Forelimb muscle (tissue), 1 donor: ENCODE results near the gene HIF3A. TPM values are rescaled to one million over a fixed set of nuclear protein-coding genes. Genes with fewer than 3 reads are reported as not detected.
A peak's percentile ranks its signal among the peaks of the same experiment; 100 is the strongest.

Experiments
- DNase-seq: peaks from one replicate; pipeline ENCODE4 v3.0.0-alpha.2; 2013; ENCODE audit warnings: low read depth
- polyA plus RNA-seq: library from polyadenylated mRNA; unstranded; fragments of 120-200 nt; gene quantifications from one replicate; pipeline ENCODE4 v1.2.1, GENCODE V29; 2013; ENCODE audit not compliant: insufficient read length

The HIF3A gene
- polyA plus RNA-seq, 1 donor: 330 TPM

- DNase-seq: no peak
Measured at GRCh38 chr19:46326608-46327007, 29.8 kb downstream of the HIF3A start.

DNA sequence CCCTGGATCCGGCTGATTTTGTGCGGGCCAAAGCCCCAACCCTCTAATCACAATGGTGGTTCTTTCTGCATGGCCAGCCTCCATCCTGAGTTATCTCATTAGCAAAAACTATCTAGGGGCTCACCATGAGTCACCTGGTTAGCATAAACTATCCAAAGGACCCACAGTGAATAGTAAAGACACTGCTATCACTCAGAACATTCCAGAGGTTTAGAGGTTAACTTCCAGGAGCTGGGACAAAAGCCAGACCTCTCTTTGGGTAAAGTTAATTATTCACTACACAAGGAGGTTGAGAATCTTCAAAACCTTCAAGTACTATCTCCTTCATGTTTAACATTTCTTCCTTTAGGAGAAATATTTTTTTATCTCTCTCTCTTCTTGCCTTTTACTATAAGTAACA, 31.2 kb downstream of the HIF3A start:
- DNase-seq: no peak

- DNase-seq: no peak
Measured at GRCh38 chr19:46330319-46330918, 33.6 kb downstream of the HIF3A start.

DNA sequence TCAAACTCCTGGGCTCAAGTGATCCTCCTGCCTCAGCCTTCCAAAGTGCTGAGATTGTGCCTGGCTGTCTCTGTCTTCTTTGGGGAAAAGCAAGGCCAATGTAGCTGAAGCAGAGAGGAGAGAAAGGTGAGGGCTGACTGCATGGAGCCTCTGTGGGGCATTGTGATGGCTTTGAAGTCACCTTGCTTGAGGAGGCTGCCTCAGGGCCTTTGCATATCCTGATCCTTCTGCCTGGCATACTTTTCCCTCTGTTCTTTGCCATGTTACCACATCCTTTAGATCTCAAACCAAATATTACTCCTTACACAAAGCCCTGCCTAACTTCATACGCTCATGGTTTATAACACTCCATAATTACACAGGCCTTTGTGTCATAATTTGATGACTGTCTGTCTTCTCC, 40.6 kb downstream of the HIF3A start:
- no peak for DNase-seq

DNA sequence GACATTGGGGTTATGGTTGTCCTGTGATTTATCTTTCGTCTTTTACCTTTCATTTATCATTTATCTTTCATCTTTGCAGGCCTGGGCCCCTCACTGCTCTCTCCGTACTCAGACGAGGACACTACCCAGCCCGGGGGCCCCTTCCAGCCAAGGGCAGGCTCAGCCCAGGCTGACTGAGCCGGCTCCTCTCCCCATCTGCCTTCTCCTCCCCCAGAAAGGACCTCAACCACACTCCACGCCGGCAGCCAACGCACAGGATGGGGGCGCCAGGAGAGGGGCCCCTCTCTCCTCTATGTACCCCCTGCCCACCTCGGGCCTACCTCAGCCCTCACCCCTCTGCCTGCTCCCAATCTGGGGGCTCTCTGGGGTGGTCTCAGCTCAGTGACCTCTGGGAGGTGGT, 42.6 kb downstream of the HIF3A start:
- DNase-seq: no peak

DNA sequence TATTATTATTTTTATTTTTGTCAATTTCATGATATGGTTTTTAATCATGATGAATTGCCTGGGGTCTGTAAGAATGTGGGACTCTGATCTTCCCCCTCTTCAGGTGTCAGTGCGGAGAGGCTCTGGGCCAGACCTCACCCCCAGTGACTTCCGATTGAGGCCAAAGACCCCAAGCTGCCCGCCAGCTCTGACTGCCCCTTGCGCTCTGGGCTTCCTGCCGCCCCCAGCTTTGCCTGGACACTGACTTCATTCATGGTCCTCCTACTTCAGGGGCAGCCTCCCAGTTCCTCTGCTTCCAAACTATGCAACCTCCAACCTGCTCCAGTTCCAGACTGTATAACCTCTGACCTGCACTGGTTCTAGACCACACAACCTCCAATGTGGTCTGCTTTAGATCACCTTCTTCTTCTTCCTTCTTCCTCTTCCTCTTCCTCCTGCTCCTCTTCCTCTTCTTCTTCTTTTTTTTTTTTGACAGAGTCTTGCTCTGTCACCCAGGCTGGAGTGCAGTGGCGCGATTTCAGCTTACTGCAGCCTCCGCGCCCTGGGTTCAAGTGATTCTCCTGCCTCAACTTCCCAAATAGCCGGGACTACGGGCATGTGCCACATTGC, 43.3 kb downstream of the HIF3A start:
- no peak for DNase-seq

DNA sequence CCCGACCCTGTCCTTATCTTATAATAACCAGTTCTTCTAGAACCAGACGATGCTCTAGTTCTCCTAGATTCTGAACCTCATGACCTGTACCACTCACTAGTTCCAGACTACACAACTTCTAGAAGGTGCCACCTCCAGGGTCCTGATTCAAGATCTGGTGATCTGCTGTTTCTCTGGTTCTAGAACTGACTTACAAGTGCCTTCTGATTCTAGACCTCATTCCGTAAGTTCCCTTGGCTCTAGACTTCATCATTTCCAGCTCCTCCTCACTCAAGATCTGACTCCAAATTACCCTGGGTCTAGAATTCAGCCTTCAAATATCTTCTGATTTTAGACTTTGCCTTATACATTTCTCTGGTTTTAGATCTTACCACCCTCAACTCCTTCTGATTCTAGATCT, 45.1 kb downstream of the HIF3A start:
- no peak for DNase-seq

GRCh38 chr19:46344363-46344762, 47.5 kb downstream of the HIF3A start:
- no peak for DNase-seq

GRCh38 chr19:46345157-46345556, 48.3 kb downstream of the HIF3A start:
- DNase-seq: no peak

DNA sequence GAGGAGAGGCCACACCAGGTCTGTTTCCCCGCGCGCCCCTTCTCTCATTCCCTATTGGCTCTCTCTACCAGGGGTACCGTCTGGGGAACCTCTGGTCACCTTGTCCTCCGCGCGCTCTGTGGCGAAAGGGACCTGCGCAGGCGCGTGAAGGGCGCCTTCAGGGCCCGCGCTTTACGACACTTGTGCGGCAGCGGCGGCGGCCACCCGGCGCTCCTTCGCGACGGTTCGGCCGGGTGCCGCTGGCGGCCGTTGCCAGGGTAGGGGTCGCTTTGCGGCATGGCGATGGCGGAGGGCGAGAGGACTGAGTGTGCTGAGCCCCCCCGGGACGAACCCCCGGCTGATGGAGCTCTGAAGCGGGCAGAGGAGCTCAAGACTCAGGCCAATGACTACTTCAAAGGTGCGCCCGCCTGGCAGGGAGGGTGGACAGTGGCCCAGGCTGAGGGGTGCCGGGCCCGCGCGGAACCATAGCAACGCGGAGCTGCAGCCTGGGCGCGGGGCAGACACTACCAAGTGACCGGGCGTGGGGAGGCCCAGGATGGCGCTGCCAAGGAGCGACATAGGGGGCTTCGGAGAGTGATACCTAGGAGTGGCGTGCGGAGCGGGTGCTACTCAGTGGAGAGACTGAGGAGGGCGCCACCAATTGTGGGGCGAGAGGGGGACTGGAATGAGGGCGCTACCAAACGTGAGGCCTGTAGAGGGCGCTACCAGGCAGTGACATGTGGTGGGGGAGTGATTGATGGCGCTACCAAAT, 50.2 kb downstream of the HIF3A start, which contains the start of gene PPP5C:
TSS of gene PPP5C (plus strand) at position 267 of the 751 bp plus-strand sequence. CDS start at position 277, 10 bp downstream.
- DNase-seq: peak; percentile 71

DNA sequence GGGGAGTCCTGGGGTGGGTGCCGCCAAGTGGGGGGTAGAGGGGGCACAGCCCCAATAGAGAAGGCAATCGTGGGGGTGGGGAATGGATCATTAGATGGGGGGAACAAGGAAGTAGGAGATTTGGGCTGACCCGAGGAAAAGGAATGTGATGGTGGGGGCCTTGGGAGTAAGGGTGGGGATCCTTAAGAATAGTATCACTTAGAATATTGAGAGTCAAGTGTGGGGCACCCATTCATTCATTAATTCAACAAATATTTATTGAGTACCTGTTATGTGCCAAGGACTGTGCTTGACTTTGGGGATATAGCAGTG, 50.7 kb downstream of the HIF3A start:
- no peak for DNase-seq

DNA sequence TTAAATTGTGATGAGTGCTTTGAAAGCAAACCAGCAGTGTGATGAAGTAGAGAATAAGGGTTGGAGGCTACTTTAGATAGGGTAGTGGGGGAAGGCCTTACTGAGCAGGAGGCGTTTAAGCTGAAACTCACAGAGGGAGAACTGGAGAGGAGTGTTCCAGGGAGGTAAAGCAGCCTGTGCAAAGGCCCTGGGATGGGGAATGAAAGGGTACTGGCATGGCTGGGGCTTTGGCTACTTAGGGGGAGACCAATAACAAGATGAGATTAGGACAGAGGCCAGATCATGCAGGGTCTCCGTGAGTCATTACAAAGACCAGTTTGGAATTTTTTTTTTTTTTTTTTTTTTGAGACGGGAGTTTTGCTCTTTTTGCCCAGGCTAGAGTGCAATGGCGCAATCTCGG, 51.1 kb downstream of the HIF3A start:
- no peak for DNase-seq

DNA sequence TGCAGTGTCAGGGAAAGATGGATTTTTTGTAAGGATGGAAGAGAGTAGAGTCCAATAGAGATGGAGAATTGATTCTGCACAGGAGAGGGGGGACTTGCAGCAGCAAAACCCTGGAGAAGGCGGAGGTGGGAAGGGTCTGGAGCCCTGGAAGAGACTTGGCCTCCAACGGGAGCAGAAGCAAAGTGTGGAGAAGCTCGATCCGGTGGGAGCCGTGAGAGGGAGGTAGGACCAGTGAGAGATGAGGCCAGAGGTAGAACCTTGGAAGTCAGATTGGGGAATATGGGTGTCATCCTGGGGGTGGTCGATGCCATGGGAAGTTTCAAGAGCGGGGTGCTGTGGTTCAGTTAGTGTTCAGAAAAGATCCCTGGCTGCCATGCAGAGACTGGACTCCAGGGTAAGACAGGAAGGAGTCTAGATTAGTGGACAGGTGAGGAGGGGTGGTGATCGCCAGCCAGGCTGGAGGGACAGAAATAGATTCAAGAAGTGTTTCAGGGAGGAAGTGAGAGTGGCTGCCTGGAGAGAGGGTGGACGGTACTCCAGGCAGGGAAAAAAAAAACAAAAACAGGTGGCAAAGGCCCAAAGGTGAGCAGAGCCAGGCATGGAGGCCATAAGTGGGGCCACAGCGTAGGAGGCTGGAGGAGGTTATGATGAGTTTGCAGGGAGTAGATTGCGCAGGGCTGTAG, 52.6 kb downstream of the HIF3A start:
- no peak for DNase-seq

DNA sequence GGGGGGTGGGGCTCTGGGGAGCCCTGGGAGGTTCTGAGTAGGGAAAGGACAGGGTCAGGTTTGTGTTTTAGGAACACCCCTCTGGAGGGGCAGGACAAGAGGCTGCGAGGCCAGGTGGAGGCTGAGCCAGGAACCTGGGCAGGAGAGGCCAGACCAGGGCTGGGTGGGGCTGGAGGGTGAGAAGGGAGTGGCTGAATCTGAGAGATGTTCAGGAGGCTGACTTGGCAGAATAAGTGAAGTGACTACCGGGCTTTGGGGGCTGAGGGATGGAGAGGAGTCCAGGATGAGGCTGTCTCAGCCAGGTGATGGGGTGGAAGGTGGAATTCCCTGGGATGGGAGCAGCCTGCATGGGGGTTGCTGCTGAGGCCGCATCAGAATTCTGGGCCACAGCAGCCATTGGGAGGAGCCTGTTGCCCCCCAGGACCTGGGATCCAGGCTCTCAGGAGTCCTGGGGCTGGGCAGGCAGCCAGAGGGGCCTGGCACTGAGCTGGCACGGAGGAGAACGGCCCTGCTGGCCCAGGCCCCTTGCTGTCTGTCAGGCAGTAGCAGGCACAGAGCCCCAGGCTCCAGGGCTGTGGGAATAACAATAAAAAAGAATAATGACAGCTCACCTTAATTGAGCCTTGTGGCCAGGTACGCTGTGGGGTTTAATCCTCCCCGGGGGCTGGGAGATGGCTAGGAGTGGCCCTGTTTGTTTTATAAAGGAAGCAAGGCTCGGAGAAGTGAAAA, 53.4 kb downstream of the HIF3A start:
- no peak for DNase-seq

GRCh38 chr19:46350758-46351159, 53.9 kb downstream of the HIF3A start:
- DNase-seq: no peak

- no peak for DNase-seq
Measured at GRCh38 chr19:46351241-46352041, 54.6 kb downstream of the HIF3A start.

DNA sequence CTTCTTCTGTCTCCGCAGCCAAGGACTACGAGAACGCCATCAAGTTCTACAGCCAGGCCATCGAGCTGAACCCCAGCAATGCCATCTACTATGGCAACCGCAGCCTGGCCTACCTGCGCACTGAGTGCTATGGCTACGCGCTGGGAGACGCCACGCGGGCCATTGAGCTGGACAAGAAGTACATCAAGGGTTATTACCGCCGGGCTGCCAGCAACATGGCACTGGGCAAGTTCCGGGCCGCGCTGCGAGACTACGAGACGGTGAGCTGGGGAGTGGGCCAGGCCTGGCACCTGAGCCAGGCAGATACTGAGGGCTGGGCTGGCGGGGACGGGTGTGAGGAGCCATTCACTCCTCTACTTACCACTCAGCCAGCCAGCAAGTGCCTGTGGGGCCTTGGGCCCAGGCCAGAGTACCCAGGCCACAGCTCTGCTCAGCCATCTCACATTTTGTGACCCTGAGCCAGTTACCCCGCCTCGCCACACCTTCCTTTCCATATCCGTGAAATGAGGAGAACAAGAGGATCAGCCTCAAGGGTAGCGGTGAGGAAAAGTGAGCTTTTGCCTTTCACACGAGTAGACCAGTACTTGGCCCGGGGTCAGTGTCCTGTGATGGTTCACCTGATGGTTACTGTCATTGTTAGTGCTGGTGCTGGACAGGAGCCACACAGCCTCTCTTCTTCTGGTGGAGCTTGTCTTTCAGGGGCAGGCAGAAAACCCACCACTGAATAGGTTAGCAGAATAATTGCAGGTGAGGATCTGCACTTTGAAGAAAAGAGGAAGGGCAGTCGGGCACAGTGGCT, 57.1 kb downstream of the HIF3A start:
- DNase-seq: no peak

DNA sequence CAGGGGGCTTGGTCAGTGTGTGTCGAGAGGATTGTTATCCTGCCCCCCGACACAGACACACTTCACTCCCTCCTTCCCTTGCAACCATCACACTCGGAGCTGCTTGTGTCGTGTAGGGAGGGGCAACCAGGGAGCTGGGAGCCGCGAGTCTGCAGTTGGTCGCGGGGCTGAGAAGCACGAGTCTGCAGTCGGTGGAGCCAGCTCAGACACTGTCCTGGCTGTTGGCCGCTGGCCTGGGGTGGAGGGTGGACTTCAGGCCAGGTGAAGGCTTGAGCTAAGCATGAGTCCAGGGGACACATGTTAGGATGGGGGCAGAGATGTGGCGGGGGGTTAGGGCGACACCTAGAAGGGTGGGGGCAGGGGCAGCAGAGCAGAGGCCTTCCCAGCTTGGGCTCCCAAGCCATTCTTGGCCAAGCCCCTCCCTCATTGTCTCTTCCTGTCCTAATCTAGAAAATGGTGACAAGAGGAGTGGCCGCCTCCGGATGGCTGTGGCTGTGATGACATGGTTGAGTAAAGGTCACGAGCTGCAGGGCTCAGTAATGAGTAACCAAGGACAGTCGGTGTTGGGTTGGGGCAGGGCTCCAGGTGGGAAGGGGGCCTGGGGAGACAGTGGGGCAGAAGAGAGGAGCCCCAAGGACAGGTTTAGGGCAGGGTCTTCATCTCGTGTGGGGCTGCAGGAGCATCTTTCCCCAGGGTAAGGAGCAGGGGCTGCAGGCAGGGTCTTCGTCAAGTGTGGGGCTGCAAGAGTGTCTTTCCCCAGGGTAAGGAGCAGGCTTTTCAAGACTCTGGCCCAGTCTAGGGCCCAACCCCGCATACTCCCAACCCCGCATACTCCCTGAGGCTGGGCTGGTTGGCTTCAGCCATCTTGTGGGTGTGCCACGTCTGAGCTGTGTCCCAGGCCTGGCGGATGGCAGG, 58.6 kb downstream of the HIF3A start:
- no peak for DNase-seq
